Activated naive CD4-positive, alpha-beta T cell treated with anti-CD3 and anti-CD28 coated beads, Interleukin-2, amount 50 U/mL, for 16 hours (primary cell): ENCODE results near the gene TMEM74B.
"Not testable (repeated sequence)": the region's sequence is repeated elsewhere in the genome, so short reads cannot be mapped to it uniquely, and the experiment has no call there.

Experiments
- DNase-seq: peaks from one replicate; pipeline ENCODE4 v3.0.0-alpha.2; 2020

Gene TMEM74B

GRCh38 chr20:1178103-1178502 lies 6.7 kb downstream of the TMEM74B start:
- DNase-seq: no peak

GRCh38 chr20:1177680-1178079 lies 7.1 kb downstream of the TMEM74B start:
- DNase-seq: no peak

GRCh38 chr20:1174787-1175186 lies 10.0 kb downstream of the TMEM74B start:
- no peak for DNase-seq

GRCh38 chr20:1173698-1174097 lies 11.1 kb downstream of the TMEM74B start:
- DNase-seq: no peak

- DNase-seq: no peak
Observed at GRCh38 chr20:1171461-1172093, 13.2 kb downstream of the TMEM74B start.

- DNase-seq: no peak
Observed at GRCh38 chr20:1169224-1169623, 15.6 kb downstream of the TMEM74B start.

GRCh38 chr20:1166948-1167720 lies 17.6 kb downstream of the TMEM74B start:
- no peak for DNase-seq

GRCh38 chr20:1165941-1166340 lies 18.8 kb downstream of the TMEM74B start:
- no peak for DNase-seq

GRCh38 chr20:1165521-1165920 lies 19.3 kb downstream of the TMEM74B start:
- no peak for DNase-seq

GRCh38 chr20:1164871-1165270 lies 19.9 kb downstream of the TMEM74B start:
- DNase-seq: no peak

GRCh38 chr20:1163653-1164052 lies 21.1 kb downstream of the TMEM74B start:
- DNase-seq: no peak

GRCh38 chr20:1163105-1163504 lies 21.7 kb downstream of the TMEM74B start:
- no peak for DNase-seq

GRCh38 chr20:1160991-1161390 lies 23.8 kb downstream of the TMEM74B start:
- no peak for DNase-seq

- no peak for DNase-seq
Observed at GRCh38 chr20:1160496-1160895, 24.3 kb downstream of the TMEM74B start.

- DNase-seq: no peak
Observed at GRCh38 chr20:1155342-1155741, 29.4 kb downstream of the TMEM74B start.

- DNase-seq: no peak
Observed at GRCh38 chr20:1154691-1155090, 30.1 kb downstream of the TMEM74B start.

GRCh38 chr20:1154226-1154625 lies 30.6 kb downstream of the TMEM74B start:
- DNase-seq: no peak

- no peak for DNase-seq
Observed at GRCh38 chr20:1150968-1151367, 33.8 kb downstream of the TMEM74B start.

GRCh38 chr20:1150218-1150617 lies 34.6 kb downstream of the TMEM74B start:
- DNase-seq: no peak

GRCh38 chr20:1149812-1150211 lies 35.0 kb downstream of the TMEM74B start:
- not testable (repeated sequence) for DNase-seq

GRCh38 chr20:1146957-1147356 lies 37.8 kb downstream of the TMEM74B start:
- no peak for DNase-seq

- no peak for DNase-seq
Observed at GRCh38 chr20:1144401-1145172, 40.2 kb downstream of the TMEM74B start.

GRCh38 chr20:1137236-1137635 lies 47.5 kb downstream of the TMEM74B start:
- no peak for DNase-seq

GRCh38 chr20:1134836-1135235 lies 49.9 kb downstream of the TMEM74B start:
- no peak for DNase-seq
